Activated CD8-positive, alpha-beta T cell treated with anti-CD3 and anti-CD28 coated beads for 36 hours (primary cell): ENCODE measurements around the gene STAB2. TPM values are rescaled to one million over a fixed set of nuclear protein-coding genes. Genes with fewer than 3 reads are reported as not detected.

ENCODE experiments used
- ATAC-seq: fragments of 200-7000 bp; cut with Tn5 transposase; one replicate; pipeline ENCODE4 v1.10.0; 2021; ENCODE audit warnings: mild to moderate bottlenecking, moderate library complexity
- CTCF ChIA-PET: fragments of 350-600 bp; sonication (Branson Sonifier 250); formaldehyde crosslinking; loops from one replicate; lab custom pipeline; 2021; ENCODE audit warnings: antibody characterized with exemption; lab: Charles Lee
- POLR2A ChIA-PET: fragments of 350-600 bp; sonication (Branson Sonifier 250); formaldehyde crosslinking; loops from one replicate; lab custom pipeline; 2021; ENCODE audit warnings: antibody characterized with exemption; lab: Charles Lee
- DNase-seq: peaks from one replicate; pipeline ENCODE4 v3.0.0-alpha.2; 2020
- H3K27ac Mint-ChIP-seq: one replicate; pipeline ENCODE4 v1.8.0; 2021; ENCODE audit warnings: mild to moderate bottlenecking, mixed read lengths
- H3K27me3 Mint-ChIP-seq: one replicate; pipeline ENCODE4 v1.8.0; 2021; ENCODE audit warnings: mixed read lengths
- H3K36me3 Mint-ChIP-seq: one replicate; pipeline ENCODE4 v1.8.0; 2021; ENCODE audit warnings: low read depth, mixed read lengths
- H3K4me1 Mint-ChIP-seq: one replicate; pipeline ENCODE4 v1.8.0; 2021; ENCODE audit warnings: low read depth, mixed read lengths
- H3K4me3 Mint-ChIP-seq: one replicate; pipeline ENCODE4 v1.8.0; 2021; ENCODE audit warnings: mild to moderate bottlenecking, moderate library complexity, mixed read lengths
- H3K9me3 Mint-ChIP-seq: one replicate; pipeline ENCODE4 v1.8.0; 2021; ENCODE audit warnings: mixed read lengths
- intact Hi-C: fragments of 100-400 bp; cut with micrococcal nuclease; formaldehyde crosslinking; loops from one replicate; pipeline ENCODE4 v1.10.0; 2022
- total RNA-seq, 2 experiments: library from RNA; stranded (reverse); gene quantifications; one replicate each; pipeline ENCODE4 v1.2.3, GENCODE V29; 2021
- TF ChIP-seq, protein P1 (sequence below): fragments of 200-600 bp; IDR thresholded peaks from one replicate; pipeline ENCODE4 v1.8.0; 2022; ENCODE audit warnings: antibody characterized with exemption, mild to moderate bottlenecking

STAB2 gene
- total RNA-seq, 2 experiments from 2014 or later: not detected

GRCh38 chr12:103665971-103666370, 78.9 kb downstream of the STAB2 start:
- ATAC-seq (no peak), DNase-seq (no peak)
- ChIA-PET CTCF (no interaction called here), POLR2A (no interaction called here)
- Mint-ChIP-seq H3K4me3 (no peak overlapping the region), H3K27ac (no peak overlapping the region), H3K4me1 (no peaks in the 10 kb centered on the region), H3K9me3 (no peaks in the 10 kb centered on the region), H3K27me3 (no peaks in the 10 kb centered on the region), H3K36me3 (no peaks in the 10 kb centered on the region)
- TF ChIP-seq, protein P1, sequence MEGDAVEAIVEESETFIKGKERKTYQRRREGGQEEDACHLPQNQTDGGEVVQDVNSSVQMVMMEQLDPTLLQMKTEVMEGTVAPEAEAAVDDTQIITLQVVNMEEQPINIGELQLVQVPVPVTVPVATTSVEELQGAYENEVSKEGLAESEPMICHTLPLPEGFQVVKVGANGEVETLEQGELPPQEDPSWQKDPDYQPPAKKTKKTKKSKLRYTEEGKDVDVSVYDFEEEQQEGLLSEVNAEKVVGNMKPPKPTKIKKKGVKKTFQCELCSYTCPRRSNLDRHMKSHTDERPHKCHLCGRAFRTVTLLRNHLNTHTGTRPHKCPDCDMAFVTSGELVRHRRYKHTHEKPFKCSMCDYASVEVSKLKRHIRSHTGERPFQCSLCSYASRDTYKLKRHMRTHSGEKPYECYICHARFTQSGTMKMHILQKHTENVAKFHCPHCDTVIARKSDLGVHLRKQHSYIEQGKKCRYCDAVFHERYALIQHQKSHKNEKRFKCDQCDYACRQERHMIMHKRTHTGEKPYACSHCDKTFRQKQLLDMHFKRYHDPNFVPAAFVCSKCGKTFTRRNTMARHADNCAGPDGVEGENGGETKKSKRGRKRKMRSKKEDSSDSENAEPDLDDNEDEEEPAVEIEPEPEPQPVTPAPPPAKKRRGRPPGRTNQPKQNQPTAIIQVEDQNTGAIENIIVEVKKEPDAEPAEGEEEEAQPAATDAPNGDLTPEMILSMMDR: no peak
- intact Hi-C loops: no loop called here

DNA sequence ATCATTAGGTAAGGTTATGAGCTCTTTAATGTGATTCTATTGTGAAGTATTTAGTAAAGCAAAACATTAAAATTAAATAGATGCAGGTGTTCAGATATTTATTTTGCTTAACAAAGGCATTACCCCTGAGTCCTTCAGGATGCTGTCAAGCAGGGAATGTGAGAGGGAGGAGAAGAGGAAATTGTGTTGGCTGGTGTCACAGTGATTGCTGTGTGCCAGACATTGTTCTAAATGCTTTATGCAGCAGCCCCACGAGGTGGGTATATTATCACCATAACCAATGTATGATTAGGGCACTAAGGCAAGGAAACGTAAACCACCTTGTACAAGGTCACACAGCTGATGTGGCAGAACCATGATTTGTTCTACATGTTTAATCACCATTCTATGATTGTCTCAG, 80.1 kb downstream of the STAB2 start:
- no peak overlapping the region for H3K4me3 Mint-ChIP-seq
- TF ChIP-seq, protein P1: no peak
- ChIA-PET CTCF (no interaction called here), POLR2A (no interaction called here)
- no peaks in the 10 kb centered on the region for H3K27me3 Mint-ChIP-seq
- no peak overlapping the region for H3K27ac Mint-ChIP-seq
- H3K9me3 Mint-ChIP-seq: no peaks in the 10 kb centered on the region
- ATAC-seq (no peak), DNase-seq (no peak)
- intact Hi-C loops: no loop called here
- no peaks in the 10 kb centered on the region for H3K36me3 Mint-ChIP-seq
- H3K4me1 Mint-ChIP-seq: no peaks in the 10 kb centered on the region

DNA sequence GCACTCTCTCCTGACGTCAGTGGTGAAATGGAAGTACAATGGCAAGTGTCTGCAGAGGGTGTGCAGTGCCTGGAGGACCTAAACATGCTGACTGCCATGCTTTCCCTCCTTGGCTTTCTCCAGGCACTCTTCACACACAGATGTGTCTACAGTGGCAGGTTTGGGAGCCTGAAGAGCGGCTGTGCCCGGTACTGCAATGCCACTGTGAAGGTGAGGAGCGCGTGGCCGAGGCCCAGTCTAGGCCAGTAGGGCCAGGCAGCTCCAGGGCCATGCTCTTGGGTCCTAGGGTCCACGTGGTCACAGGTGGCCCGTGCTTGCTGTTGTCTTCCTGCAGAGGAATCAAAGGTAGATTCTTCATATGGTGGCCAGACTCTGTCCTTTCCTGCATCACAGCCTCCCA, 81.4 kb downstream of the STAB2 start:
- Mint-ChIP-seq H3K27ac (no peak overlapping the region), H3K27me3 (no peaks in the 10 kb centered on the region), H3K4me1 (no peaks in the 10 kb centered on the region), H3K9me3 (no peaks in the 10 kb centered on the region), H3K4me3 (no peak overlapping the region), H3K36me3 (no peaks in the 10 kb centered on the region)
- intact Hi-C loops: no loop called here
- TF ChIP-seq, protein P1: no peak
- ATAC-seq (no peak), DNase-seq (no peak)
- POLR2A ChIA-PET: no interaction called here
- CTCF ChIA-PET: no interaction called here

DNA sequence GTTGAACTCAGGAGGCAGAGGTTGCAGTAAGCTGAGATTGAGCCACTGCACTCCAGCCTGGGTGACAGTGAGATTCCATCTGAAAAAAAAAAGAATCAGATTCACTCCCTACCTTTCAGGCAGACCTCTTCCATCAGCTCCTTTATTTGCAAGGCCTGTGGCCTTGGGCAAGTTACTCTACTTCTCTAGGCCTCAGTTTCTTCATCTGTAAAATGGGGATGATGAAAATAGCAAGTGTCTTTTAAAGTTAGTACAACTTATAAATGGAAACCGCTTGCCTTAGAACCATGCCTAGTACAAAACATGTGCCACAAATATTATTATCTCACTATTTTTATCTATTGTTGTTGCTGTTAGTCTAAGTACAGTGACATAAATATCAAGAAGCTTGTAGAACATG, 84.3 kb downstream of the STAB2 start:
- intact Hi-C loops: no loop called here
- ChIA-PET POLR2A (no interaction called here), CTCF (interaction anchor here (1.2 kb wide), 1 partner anchor 39 kb away, joined by 3 read pairs; no protein-coding TSS in a partner anchor)
- DNase-seq (no peak), ATAC-seq (no peak)
- no peaks in the 10 kb centered on the region for H3K9me3 Mint-ChIP-seq
- H3K4me3 Mint-ChIP-seq: no peak overlapping the region
- no peaks in the 10 kb centered on the region for H3K27me3 Mint-ChIP-seq
- H3K36me3 Mint-ChIP-seq: no peaks in the 10 kb centered on the region
- H3K27ac Mint-ChIP-seq: no peak overlapping the region
- H3K4me1 Mint-ChIP-seq: no peaks in the 10 kb centered on the region
- TF ChIP-seq, protein P1: no peak

GRCh38 chr12:103672401-103673119, 85.5 kb downstream of the STAB2 start:
- Mint-ChIP-seq H3K9me3 (no peaks in the 10 kb centered on the region), H3K27ac (no peak overlapping the region), H3K27me3 (no peaks in the 10 kb centered on the region), H3K36me3 (no peaks in the 10 kb centered on the region), H3K4me1 (no peaks in the 10 kb centered on the region), H3K4me3 (no peak overlapping the region)
- TF ChIP-seq, protein P1: no peak
- ChIA-PET POLR2A (no interaction called here), CTCF (no interaction called here)
- intact Hi-C loops: no loop called here
- ATAC-seq (no peak), DNase-seq (no peak)
